Upper lobe of right lung (tissue), 1 donor: Measurements from ENCODE around the gene ANO3. TPM values are rescaled to one million over a fixed set of nuclear protein-coding genes. Genes with fewer than 3 reads are reported as not detected.

Source experiments
- ATAC-seq: fragments of 200-7000 bp; cut with Tn5 transposase; one replicate; pipeline ENCODE4 v1.9.1; 2020; ENCODE audit warnings: mild to moderate bottlenecking, moderate library complexity
- DNase-seq: peaks from one replicate; pipeline ENCODE4 v3.0.0-alpha.2; 2020
- H3K27ac ChIP-seq: fragments of 200-600 bp; one replicate; pipeline ENCODE4 v1.8.0; 2022
- H3K27me3 ChIP-seq: fragments of 200-600 bp; one replicate; pipeline ENCODE4 v1.8.0; 2022; ENCODE audit warnings: mild to moderate bottlenecking
- H3K36me3 ChIP-seq: fragments of 200-600 bp; one replicate; pipeline ENCODE4 v1.8.0; 2022
- H3K4me1 ChIP-seq: fragments of 200-600 bp; one replicate; pipeline ENCODE4 v1.8.0; 2022
- H3K4me3 ChIP-seq: fragments of 200-600 bp; one replicate; pipeline ENCODE4 v1.8.0; 2022; ENCODE audit warnings: mild to moderate bottlenecking
- H3K9me3 ChIP-seq: fragments of 200-600 bp; one replicate; pipeline ENCODE4 v1.8.0; 2022
- CTCF ChIP-seq: fragments of 200-600 bp; IDR thresholded peaks from one replicate; pipeline ENCODE4 v1.8.0; 2022; ENCODE audit warnings: antibody characterized with exemption
- intact Hi-C: fragments of 100-400 bp; cut with DNase I; formaldehyde crosslinking; loops from one replicate; pipeline ENCODE4 v1.11.0; 2022
- total RNA-seq: library from RNA; stranded (reverse); fragmentation: NEBNext Ultra II Directional; extraction: Animal tissue kit (Norgen Biotek cat#: 25700); gene quantifications from one replicate; pipeline ENCODE4 v1.2.1, GENCODE V29; 2021
- donor health status: DM: no; HTN: yes; CAD: no; lungs with severe emphysema.

The ANO3 gene
- total RNA-seq, 1 donor from 2014 or later = 1.2 TPM

GRCh38 chr11:26335903-26336302 lies 4.0 kb downstream of the ANO3 start:
- H3K27me3 ChIP-seq = no peaks in the 10 kb centered on the region
- no peaks in the 10 kb centered on the region for H3K36me3 ChIP-seq
- intact Hi-C loops = no loop called here
- no peaks in the 10 kb centered on the region for H3K9me3 ChIP-seq
- no peak for TF ChIP-seq CTCF
- ATAC-seq (no peak), DNase-seq (no peak)
- no peak overlapping the region for H3K27ac ChIP-seq
- H3K4me1 ChIP-seq = no peaks in the 10 kb centered on the region
- H3K4me3 ChIP-seq = no peak overlapping the region

- intact Hi-C loops = no loop called here
- no peak for DNase-seq
Observed at GRCh38 chr11:26344647-26345046, 12.7 kb downstream of the ANO3 start.

GRCh38 chr11:26348776-26349175 lies 16.8 kb downstream of the ANO3 start:
- Histone ChIP-seq H3K36me3 (no peaks in the 10 kb centered on the region), H3K9me3 (no peaks in the 10 kb centered on the region), H3K4me3 (no peak overlapping the region), H3K27ac (no peak overlapping the region), H3K27me3 (no peaks in the 10 kb centered on the region), H3K4me1 (no peaks in the 10 kb centered on the region)
- intact Hi-C loops = no loop called here
- no peak for DNase-seq
- ATAC-seq = no peak
- TF ChIP-seq CTCF = no peak

More at GRCh38 chr11:26344647-26345046, 12.7 kb downstream of the ANO3 start:
- H3K4me3 ChIP-seq = no peak overlapping the region
- H3K27ac ChIP-seq = no peak overlapping the region
- ATAC-seq = no peak
- TF ChIP-seq CTCF = no peak
- H3K36me3 ChIP-seq = no peaks in the 10 kb centered on the region
- no peaks in the 10 kb centered on the region for H3K9me3 ChIP-seq
- no peaks in the 10 kb centered on the region for H3K4me1 ChIP-seq
- no peaks in the 10 kb centered on the region for H3K27me3 ChIP-seq

GRCh38 chr11:26350002-26350401 lies 18.1 kb downstream of the ANO3 start:
- no peaks in the 10 kb centered on the region for H3K36me3 ChIP-seq
- H3K4me3 ChIP-seq = no peak overlapping the region
- H3K9me3 ChIP-seq = no peaks in the 10 kb centered on the region
- H3K27me3 ChIP-seq = no peaks in the 10 kb centered on the region
- H3K4me1 ChIP-seq = no peaks in the 10 kb centered on the region
- H3K27ac ChIP-seq = no peak overlapping the region
- intact Hi-C loops = no loop called here
- DNase-seq (no peak), ATAC-seq (no peak)
- no peak for TF ChIP-seq CTCF

- Histone ChIP-seq H3K4me1 (no peaks in the 10 kb centered on the region), H3K36me3 (no peaks in the 10 kb centered on the region), H3K27me3 (no peaks in the 10 kb centered on the region), H3K27ac (no peak overlapping the region), H3K9me3 (no peaks in the 10 kb centered on the region), H3K4me3 (no peak overlapping the region)
- ATAC-seq = no peak
- TF ChIP-seq CTCF = no peak
- intact Hi-C loops = no loop called here
- no peak for DNase-seq
Observed at GRCh38 chr11:26353010-26353409, 21.1 kb downstream of the ANO3 start.

GRCh38 chr11:26359055-26359454 lies 27.1 kb downstream of the ANO3 start:
- no peak for TF ChIP-seq CTCF
- no peak overlapping the region for H3K4me3 ChIP-seq
- intact Hi-C loops = no loop called here
- no peaks in the 10 kb centered on the region for H3K9me3 ChIP-seq
- no peaks in the 10 kb centered on the region for H3K36me3 ChIP-seq
- no peak overlapping the region for H3K27ac ChIP-seq
- ATAC-seq = no peak
- no peak for DNase-seq
- no peaks in the 10 kb centered on the region for H3K4me1 ChIP-seq
- no peaks in the 10 kb centered on the region for H3K27me3 ChIP-seq
